Nucleus accumbens (tissue), 56 donors: Measurements from ENCODE around the gene CAPN12.

Experiments
- DNase-seq, 56 donors: peaks; one replicate each; lab custom pipeline; 2025; lab: John Stamatoyannopoulos, UW

Gene CAPN12

DNA sequence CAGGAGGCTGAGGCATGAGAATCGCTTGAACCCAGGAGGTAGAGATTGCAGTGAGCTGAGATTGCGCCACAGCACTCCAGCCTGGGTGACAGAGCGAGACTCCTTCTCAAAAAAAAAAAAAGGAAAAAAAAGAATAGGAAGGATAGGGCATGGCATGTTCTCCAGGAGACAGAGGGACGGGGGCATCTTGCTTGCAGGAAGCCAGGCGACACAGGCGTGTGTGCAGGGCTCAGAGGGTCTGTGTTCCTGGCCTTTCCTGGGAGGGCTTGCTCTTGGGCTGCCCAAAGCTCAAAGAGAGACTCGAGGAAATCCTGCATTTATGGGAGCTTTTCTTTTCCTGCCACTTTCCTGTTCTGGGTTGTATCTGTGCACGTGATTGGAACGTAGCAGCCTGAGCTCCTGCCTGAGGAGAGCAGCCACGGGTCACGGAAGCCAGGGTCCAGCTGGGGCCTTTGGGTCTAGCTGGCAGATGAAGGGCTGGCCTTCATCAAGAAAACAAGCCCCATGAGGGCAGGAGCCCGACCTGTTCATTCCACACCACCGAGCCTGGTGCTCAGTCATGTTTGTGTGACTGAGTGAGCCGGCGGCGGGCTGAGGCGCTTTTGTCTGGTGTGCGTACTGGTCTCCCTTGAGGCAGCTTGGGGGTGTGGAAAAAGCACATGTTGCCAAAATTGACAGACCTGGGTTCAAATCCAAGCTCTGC, 44.5 kb downstream of the CAPN12 start:
- no peak for DNase-seq

- DNase-seq, result no peak
Observed at GRCh38 chr19:38699027-38699346, 45.3 kb downstream of the CAPN12 start.

- peak in 2 of 56 donors; percentile 22 to 31 for DNase-seq
Observed at GRCh38 chr19:38698225-38699026, 45.8 kb downstream of the CAPN12 start.

DNA sequence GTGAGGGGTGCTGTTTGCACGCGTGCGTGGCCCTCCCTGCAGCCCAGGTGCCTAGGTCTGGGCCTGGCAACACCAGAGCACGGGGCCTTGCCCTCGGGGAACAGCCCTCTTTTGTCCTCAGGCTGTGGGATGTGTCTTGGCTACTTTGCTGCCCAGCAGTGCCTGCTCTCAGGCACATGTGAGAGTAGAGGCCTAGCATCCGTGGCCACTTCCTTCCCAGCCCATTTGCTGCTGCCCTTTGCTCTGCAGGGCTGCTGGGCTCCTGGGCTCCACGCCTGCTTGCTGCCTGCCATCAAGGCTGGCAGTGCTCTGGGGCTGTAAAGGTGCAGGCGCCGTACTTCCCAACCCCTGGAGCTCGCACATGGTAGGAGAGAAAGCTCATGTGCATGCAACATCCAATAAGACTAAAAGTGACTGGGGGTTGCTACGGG, 46.6 kb downstream of the CAPN12 start:
- peak in 7 of 56 donors; percentile 7 to 32 (median 18) for DNase-seq

- DNase-seq, result peak in 2 of 56 donors; percentile 19 to 28
Observed at GRCh38 chr19:38697197-38697596, 47.1 kb downstream of the CAPN12 start.

- DNase-seq, result no peak
Observed at GRCh38 chr19:38696729-38697055, 47.6 kb downstream of the CAPN12 start.

DNA sequence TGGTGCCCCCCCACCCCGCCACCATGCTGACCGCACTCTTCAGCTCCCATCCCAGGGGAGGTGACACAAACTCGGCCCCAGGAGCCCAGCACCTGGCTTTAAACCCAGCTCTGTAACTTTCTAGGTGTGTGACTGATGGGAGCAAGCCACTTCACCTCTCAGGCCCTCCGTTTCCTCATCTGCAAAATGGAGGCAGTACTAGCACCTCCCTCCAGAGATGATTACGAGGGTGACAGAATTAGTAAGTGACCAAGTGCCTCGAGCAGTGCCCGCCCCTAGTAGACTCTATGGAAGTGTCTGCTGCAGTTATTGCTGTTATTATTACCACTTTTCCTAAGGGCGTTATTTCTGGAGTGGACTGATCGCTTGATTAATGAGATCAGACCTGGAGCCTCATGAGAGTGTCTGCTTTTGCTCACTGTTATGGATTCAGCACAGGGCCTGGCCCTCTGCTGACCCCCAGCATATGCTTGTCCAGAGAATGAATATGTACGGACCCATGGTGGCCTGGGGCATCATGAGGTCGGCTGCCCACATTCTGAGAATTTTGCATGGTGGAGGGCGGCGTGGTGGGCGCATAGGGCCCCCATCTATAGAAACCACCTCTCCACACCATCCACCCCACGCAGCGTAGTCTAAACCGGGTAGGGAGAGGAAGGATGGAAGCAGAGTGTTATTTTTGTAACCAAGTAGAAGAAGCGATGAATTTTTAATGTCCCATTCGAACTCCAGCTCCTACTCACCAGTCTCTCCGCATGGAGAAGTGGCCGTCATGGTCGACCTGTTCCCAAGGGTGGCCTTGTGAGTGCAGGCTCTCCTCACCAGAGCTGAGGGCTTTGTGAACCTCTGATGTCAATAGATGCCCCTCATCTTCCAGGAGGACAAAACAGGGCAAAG, 48.2 kb downstream of the CAPN12 start:
- no peak for DNase-seq

GRCh38 chr19:38695317-38695683, 49.0 kb downstream of the CAPN12 start:
- no peak for DNase-seq

- DNase-seq, result peak in 12 of 56 donors; percentile 22 to 60 (median 51)
Observed at GRCh38 chr19:38693380-38694223, 50.7 kb downstream of the CAPN12 start.

GRCh38 chr19:38692458-38693379, 51.6 kb downstream of the CAPN12 start:
- DNase-seq, result peak in 8 of 56 donors; percentile 25 to 60 (median 38)

DNA sequence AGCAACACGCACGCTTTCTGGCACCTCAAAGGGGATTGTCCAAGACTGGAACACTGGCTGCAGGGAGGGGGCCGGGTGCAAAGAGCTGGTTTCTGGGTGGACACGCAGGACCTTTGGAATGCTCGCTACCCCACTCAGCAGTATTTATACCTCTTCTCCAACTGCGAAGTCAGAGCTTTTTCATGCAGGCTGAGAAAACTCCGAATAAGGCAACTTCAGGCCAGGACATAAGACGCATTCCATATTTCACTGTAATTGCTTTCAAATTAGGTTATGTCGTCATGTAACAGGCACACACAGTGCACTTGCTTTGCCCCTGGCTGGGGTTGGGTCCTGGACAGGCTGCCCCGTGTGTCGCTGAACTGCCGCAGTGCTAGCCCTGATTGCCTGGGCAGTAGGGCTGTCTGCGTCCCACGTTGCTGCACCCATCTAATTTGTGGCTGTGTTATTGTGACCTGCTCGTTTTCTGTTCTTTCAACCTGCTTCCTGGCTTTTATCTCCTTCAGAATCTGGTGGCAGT, 52.3 kb downstream of the CAPN12 start:
- DNase-seq, result no peak

DNA sequence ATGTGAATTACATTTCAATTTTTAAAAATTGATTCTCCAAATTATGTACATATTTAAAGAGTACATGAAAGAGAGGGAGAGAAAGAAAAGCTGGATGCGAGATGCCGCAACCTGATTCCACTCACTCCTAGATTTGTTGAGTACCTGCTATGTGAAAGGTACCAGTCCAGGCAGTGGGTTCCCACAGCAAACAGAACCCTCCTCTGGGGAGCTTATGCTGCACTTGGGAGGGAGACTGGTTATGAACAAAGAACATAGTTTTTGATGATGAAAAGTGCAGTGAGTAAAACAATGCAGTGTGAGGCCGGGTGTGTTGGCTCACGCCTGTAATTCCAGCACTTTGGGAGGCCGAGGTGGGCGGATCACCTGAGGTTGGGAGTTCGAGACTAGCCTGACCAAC, 53.4 kb downstream of the CAPN12 start:
- DNase-seq, result no peak

- no peak for DNase-seq
Observed at GRCh38 chr19:38690146-38690545, 54.1 kb downstream of the CAPN12 start.

- no peak for DNase-seq
Observed at GRCh38 chr19:38687837-38688378, 56.4 kb downstream of the CAPN12 start.

GRCh38 chr19:38686530-38686888, 57.8 kb downstream of the CAPN12 start:
- DNase-seq, result no peak

- DNase-seq, result no peak
Observed at GRCh38 chr19:38685666-38686529, 58.4 kb downstream of the CAPN12 start.

DNA sequence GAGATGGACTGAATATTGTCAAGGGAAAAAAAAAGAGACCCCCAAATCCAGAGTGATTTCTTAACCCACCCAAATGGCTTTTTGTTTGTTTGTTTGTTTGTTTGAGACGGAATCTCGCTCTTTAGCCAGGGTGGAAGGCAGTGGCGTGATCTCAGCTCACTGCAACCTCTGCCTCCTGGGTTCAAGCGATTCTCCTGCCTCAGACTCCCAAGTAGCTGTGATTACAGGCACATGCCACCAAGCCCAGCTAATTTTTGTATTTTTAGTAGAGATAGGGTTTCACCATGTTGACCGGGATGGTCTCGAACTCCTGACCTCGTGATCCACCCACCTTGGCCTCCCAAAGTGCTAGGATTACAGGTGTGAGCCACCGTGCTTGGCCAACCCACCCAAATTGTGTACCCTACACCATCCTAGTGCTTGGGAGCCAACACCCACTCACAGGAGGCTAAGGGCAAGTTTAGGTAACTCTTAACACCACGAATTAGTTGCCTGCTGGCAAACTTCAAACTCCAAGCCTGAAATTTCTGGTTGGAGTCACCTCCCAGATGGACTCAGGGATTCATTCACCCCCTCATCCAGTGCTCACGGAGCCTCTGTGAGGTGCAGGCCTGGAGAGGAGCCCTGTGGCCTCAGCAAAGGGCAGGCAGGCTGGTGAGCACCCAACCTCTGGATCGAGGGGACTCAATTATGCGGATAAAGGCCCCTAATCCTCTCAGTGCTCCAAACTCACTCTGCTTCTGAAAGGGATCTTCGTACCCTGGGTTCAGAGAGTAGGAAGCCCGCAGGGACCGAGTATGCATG, 59.2 kb downstream of the CAPN12 start:
- DNase-seq, result no peak
